Brain microvascular endothelial cell (primary cell): ENCODE data around the gene GATB.

Source experiments
- DNase-seq: peaks from one replicate; pipeline ENCODE4 v3.0.0-alpha.2; 2020
- H3K27ac ChIP-seq: fragments of 250-450 bp; sonication (Bioruptor Pico); 2 replicates; pipeline ENCODE4 v1.5.1; 2020; ENCODE audit warnings: mild to moderate bottlenecking, moderate library complexity
- H3K27me3 ChIP-seq: fragments of 250-450 bp; sonication (Bioruptor Pico); replicated peaks from 2 replicates; pipeline ENCODE4 v1.5.1; 2020; ENCODE audit warnings: mild to moderate bottlenecking
- H3K36me3 ChIP-seq: fragments of 250-450 bp; sonication (Bioruptor Pico); replicated peaks from 2 replicates; pipeline ENCODE4 v1.5.1; 2020; ENCODE audit warnings: mild to moderate bottlenecking
- H3K4me3 ChIP-seq: 2 replicates; pipeline ENCODE4 v1.5.1; 2011; ENCODE audit warnings: low read depth, mild to moderate bottlenecking, control low read depth, low read length, moderate library complexity
- in situ Hi-C: cut with HindIII; loops from 2 replicates; pipeline ENCODE4 v1.10.0; 2017; ENCODE audit warnings: low sequenced_read_pairs, low pct_ligation_motif_present
- TF ChIP-seq, protein P1 (sequence below): IDR thresholded peaks from 2 replicates; pipeline ENCODE4 v1.5.1; 2011; ENCODE audit warnings: low read depth, mild to moderate bottlenecking, moderate library complexity, low read length, control low read depth, inconsistent platforms; ENCODE audit errors: missing control alignments

GATB gene

DNA sequence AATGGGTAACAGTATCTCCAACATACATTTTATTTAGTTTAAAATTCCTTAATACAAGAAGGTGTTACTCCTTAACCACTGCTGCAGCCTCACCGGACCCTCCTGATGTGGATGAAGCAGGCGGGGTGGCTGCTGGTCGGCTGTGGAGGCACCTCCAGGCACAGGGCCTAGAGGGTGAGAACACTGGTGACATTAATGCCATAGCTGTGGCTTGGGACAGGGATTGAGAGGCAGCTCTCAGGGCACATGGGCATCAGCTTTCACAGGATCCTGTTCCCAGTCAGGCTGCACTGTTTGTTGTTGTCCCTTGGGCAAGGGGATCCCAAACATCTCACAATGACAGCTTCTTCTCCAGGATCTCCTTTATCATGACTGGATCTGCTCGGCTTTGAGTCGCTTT lies 90.0 kb downstream of the GATB start:
- no peak for DNase-seq
- TF ChIP-seq, protein P1, sequence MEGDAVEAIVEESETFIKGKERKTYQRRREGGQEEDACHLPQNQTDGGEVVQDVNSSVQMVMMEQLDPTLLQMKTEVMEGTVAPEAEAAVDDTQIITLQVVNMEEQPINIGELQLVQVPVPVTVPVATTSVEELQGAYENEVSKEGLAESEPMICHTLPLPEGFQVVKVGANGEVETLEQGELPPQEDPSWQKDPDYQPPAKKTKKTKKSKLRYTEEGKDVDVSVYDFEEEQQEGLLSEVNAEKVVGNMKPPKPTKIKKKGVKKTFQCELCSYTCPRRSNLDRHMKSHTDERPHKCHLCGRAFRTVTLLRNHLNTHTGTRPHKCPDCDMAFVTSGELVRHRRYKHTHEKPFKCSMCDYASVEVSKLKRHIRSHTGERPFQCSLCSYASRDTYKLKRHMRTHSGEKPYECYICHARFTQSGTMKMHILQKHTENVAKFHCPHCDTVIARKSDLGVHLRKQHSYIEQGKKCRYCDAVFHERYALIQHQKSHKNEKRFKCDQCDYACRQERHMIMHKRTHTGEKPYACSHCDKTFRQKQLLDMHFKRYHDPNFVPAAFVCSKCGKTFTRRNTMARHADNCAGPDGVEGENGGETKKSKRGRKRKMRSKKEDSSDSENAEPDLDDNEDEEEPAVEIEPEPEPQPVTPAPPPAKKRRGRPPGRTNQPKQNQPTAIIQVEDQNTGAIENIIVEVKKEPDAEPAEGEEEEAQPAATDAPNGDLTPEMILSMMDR: no peak
- Histone ChIP-seq H3K27me3 (no peaks in the 10 kb centered on the region), H3K36me3 (no peaks in the 10 kb centered on the region), H3K4me3 (no peak overlapping the region), H3K27ac (no peak overlapping the region)
- in situ Hi-C loops: no loop called here

DNA sequence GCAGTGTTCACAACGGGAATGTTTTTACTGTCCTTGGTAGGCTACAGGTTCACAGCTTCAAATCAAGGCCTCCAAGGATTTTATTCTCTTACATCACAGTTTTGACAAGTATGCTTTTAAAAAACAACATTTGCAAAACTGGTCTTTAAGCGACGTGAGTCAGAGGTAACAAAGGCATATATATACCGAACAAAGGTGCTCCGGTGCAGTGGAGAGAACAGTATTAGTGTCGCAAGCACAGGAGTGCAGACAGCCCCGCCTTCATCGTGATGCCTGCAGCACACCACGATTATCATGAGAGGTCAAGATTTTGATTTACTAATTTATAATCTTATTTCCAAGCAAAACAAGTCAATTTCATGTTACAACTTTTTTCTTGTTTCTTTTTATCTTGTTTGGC lies 90.8 kb downstream of the GATB start:
- H3K4me3 ChIP-seq: no peak overlapping the region
- H3K27me3 ChIP-seq: no peaks in the 10 kb centered on the region
- TF ChIP-seq, protein P1: no peak
- no peak overlapping the region for H3K27ac ChIP-seq
- DNase-seq: no peak
- H3K36me3 ChIP-seq: no peaks in the 10 kb centered on the region
- in situ Hi-C loops: no loop called here

DNA sequence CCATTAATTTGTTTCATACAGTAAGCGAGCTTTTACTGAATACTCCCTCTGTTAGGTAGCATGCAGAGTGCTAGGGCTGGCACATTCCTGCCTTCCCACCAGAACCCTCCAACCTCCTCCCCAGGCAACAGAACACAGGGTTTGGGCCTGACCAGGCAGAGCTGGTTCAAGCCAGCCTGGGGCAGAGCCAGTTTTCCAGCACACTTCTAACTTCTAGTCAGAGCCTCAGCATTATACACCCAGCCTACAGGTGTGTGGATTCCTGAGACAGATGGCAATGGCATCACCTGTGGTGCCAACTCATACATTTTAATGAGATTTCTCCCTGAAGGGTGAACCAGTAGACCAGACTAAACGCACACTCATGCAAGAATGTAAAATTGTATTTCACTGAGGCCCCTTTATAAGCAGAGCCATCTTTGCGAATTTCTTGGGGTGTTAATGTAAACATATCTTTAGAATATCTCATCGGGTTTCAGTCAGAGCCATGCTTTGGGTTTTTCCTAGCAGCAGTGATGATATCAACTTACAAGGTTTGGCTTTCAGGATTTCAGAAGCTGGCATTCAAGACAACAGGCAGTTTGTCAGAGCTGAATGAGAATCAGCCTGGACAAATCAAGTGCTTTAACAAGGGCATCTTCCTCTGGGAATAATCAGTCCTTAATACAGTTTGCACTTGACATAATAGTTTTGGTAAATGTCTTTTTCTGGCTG lies 92.0 kb downstream of the GATB start:
- no peaks in the 10 kb centered on the region for H3K27me3 ChIP-seq
- H3K36me3 ChIP-seq: no peaks in the 10 kb centered on the region
- H3K4me3 ChIP-seq: no peak overlapping the region
- in situ Hi-C loops: no loop called here
- no peak for DNase-seq
- TF ChIP-seq, protein P1: no peak
- no peak overlapping the region for H3K27ac ChIP-seq

DNA sequence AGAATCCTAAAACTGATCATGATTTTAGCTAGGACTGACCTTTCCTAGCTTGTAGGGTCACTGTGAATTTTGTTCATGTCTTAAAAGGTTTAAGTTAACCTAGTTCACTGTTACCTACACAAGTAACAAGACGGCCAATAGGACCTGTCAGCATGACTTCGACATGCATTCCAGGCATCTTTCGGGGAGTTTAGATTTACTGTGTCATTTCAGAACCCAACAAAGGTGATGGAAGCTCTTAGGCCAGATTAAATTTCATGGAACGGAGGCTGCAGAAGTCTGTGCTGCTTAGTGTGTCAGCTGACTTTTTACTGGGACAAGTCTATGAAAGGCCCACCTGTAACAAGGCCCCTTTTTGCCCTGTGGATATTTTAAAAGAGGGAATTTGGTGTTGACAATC lies 93.1 kb downstream of the GATB start:
- Histone ChIP-seq H3K27ac (no peak overlapping the region), H3K36me3 (no peaks in the 10 kb centered on the region), H3K4me3 (no peak overlapping the region), H3K27me3 (no peaks in the 10 kb centered on the region)
- in situ Hi-C loops: no loop called here
- TF ChIP-seq, protein P1: no peak
- no peak for DNase-seq

DNA sequence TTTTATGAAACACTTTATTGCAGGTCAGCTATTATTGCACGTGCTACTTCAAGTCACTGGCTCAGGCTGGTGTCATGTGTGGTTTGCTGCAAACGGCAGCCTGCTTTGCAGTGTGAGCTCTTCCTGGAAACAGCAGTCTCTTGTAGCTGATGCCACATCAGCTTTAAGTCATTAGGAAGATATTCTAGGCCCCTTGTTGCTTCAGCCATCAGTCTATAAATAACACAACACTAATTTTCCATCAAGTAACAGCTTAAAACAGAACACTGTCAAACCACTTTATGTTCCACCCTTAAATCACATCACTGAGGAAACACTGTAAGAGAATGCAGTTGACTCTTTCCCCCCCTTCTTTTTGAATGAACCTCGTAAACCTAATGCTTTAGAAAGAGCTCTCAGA lies 93.8 kb downstream of the GATB start:
- no peaks in the 10 kb centered on the region for H3K36me3 ChIP-seq
- no peak overlapping the region for H3K27ac ChIP-seq
- no peak overlapping the region for H3K4me3 ChIP-seq
- no peaks in the 10 kb centered on the region for H3K27me3 ChIP-seq
- in situ Hi-C loops: no loop called here
- DNase-seq: no peak
- TF ChIP-seq, protein P1: no peak

DNA sequence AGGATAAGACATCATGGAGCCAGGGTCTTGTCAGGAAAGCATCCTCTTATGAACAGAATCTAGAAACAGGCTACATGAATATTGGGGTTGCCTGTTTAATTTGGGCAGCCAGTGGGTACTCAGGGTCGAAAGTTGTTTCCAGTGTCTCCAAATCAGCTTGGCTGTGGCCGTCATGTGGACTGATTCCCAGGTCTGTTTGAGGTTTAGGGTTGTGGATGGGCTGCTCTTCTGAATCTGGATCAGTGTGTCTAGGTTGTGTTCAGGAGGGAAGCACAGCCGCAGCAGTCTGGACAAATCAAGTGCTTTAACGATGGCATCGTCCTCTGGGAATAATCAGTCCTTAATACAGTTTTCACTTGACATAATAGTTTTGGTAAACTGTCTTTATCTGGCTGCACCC lies 94.3 kb downstream of the GATB start:
- DNase-seq: no peak
- Histone ChIP-seq H3K36me3 (no peaks in the 10 kb centered on the region), H3K27me3 (no peaks in the 10 kb centered on the region), H3K4me3 (no peak overlapping the region), H3K27ac (no peak overlapping the region)
- TF ChIP-seq, protein P1: no peak
- in situ Hi-C loops: no loop called here
